ENCODE measurements around the gene OLFM2. TPM values are rescaled to one million over a fixed set of nuclear protein-coding genes. Genes with fewer than 3 reads are reported as not detected.

The OLFM2 gene
- total and polyA plus RNA-seq, 2 experiments from 2014 or later: 8.9 to 11.6 TPM

GRCh38 chr19:9885077-9885552 is 51.2 kb downstream of the OLFM2 start:
- no peaks in the 10 kb centered on the region for H3K79me2 ChIP-seq (ENCODE audit: insufficient read depth)
- TF ChIP-seq EZH2 (IDR thresholded peaks at IDR 0.05; ENCODE audit: insufficient read depth, poor library complexity, severe bottlenecking) (no peak), EZH2phosphoT487 (IDR thresholded peaks at IDR 0.05; ENCODE audit: insufficient read depth, low read depth) (no peak)
- in situ Hi-C loops (cut with MboI): no loop called here
- no peak overlapping the region for H2AFZ ChIP-seq
- peak; percentile 73 for DNase-seq
- H4K20me1 ChIP-seq (ENCODE audit: insufficient read depth): no peaks in the 10 kb centered on the region
- no peak overlapping the region for H3K27ac ChIP-seq
- no peak overlapping the region for H3K9ac ChIP-seq
- WGBS, 2 experiments (ENCODE audit: low coverage in 1 of 2, low lambda C conversion rate in 2 of 2, missing lambda C conversion rate in 2 of 2): 17 to 19% methylated on average over 6 to 8 of the region's 8 CpGs
- H3F3A ChIP-seq (ENCODE audit: insufficient read depth): no peaks in the 10 kb centered on the region
- no peaks in the 10 kb centered on the region for H3K27me3 ChIP-seq (replicated peaks; ENCODE audit: insufficient read depth)
- no peaks in the 10 kb centered on the region for H3K36me3 ChIP-seq (ENCODE audit: low read depth)
- no peaks in the 10 kb centered on the region for H3K9me2 ChIP-seq (ENCODE audit: insufficient read depth)
- no peak overlapping the region for H3K4me3 ChIP-seq
- no peaks in the 10 kb centered on the region for H3K9me3 ChIP-seq (ENCODE audit: low read depth)
- H3K4me1 ChIP-seq (ENCODE audit: insufficient read depth): no peaks in the 10 kb centered on the region
- H3K4me2 ChIP-seq (ENCODE audit: unreplicated experiment): no peak overlapping the region

GRCh38 chr19:9883764-9884163 is 52.6 kb downstream of the OLFM2 start:
- H3K9me3 ChIP-seq (ENCODE audit: low read depth): no peaks in the 10 kb centered on the region
- no peaks in the 10 kb centered on the region for H3K9me2 ChIP-seq (ENCODE audit: insufficient read depth)
- H3K4me2 ChIP-seq (ENCODE audit: unreplicated experiment): no peak overlapping the region
- no peaks in the 10 kb centered on the region for H3K79me2 ChIP-seq (ENCODE audit: insufficient read depth)
- H3K4me3 ChIP-seq: no peak overlapping the region
- no peaks in the 10 kb centered on the region for H3K4me1 ChIP-seq (ENCODE audit: insufficient read depth)
- H3F3A ChIP-seq (ENCODE audit: insufficient read depth): no peaks in the 10 kb centered on the region
- no peak overlapping the region for H3K9ac ChIP-seq
- no peak overlapping the region for H2AFZ ChIP-seq
- H3K36me3 ChIP-seq (ENCODE audit: low read depth): no peaks in the 10 kb centered on the region
- TF ChIP-seq EZH2phosphoT487 (IDR thresholded peaks at IDR 0.05; ENCODE audit: insufficient read depth, low read depth): no peak
- TF ChIP-seq EZH2 (IDR thresholded peaks at IDR 0.05; ENCODE audit: insufficient read depth, poor library complexity, severe bottlenecking): no peak
- no peak for DNase-seq
- no peaks in the 10 kb centered on the region for H4K20me1 ChIP-seq (ENCODE audit: insufficient read depth)
- no peaks in the 10 kb centered on the region for H3K27me3 ChIP-seq (replicated peaks; ENCODE audit: insufficient read depth)
- 73 to 81% methylated on average over 12 of the region's 12 CpGs for WGBS, 2 experiments (ENCODE audit: low coverage in 1 of 2, low lambda C conversion rate in 2 of 2, missing lambda C conversion rate in 2 of 2)
- no peak overlapping the region for H3K27ac ChIP-seq
- in situ Hi-C loops (cut with MboI): no loop called here

- Histone ChIP-seq H3K27me3 (replicated peaks; ENCODE audit: insufficient read depth) (no peaks in the 10 kb centered on the region), H3K36me3 (ENCODE audit: low read depth) (no peaks in the 10 kb centered on the region), H3K9me3 (ENCODE audit: low read depth) (no peaks in the 10 kb centered on the region), H3K4me1 (ENCODE audit: insufficient read depth) (no peaks in the 10 kb centered on the region), H3K9me2 (ENCODE audit: insufficient read depth) (no peaks in the 10 kb centered on the region), H3F3A (ENCODE audit: insufficient read depth) (no peaks in the 10 kb centered on the region), H4K20me1 (ENCODE audit: insufficient read depth) (no peaks in the 10 kb centered on the region), H3K9ac (no peak overlapping the region), H3K27ac (no peak overlapping the region), H2AFZ (no peak overlapping the region), H3K79me2 (ENCODE audit: insufficient read depth) (no peaks in the 10 kb centered on the region), H3K4me2 (ENCODE audit: unreplicated experiment) (no peak overlapping the region), H3K4me3 (no peak overlapping the region)
- in situ Hi-C loops (cut with MboI): no loop called here
- no peak for TF ChIP-seq EZH2phosphoT487 (IDR thresholded peaks at IDR 0.05; ENCODE audit: insufficient read depth, low read depth)
- TF ChIP-seq EZH2 (IDR thresholded peaks at IDR 0.05; ENCODE audit: insufficient read depth, poor library complexity, severe bottlenecking): no peak
- no peak for DNase-seq
- 49 to 63% methylated on average over 10 of the region's 10 CpGs for WGBS, 2 experiments (ENCODE audit: low coverage in 1 of 2, low lambda C conversion rate in 2 of 2, missing lambda C conversion rate in 2 of 2)
Measured at GRCh38 chr19:9883231-9883758, 53.0 kb downstream of the OLFM2 start.

GRCh38 chr19:9881720-9882119 is 54.6 kb downstream of the OLFM2 start:
- Histone ChIP-seq H3K9me3 (ENCODE audit: low read depth) (no peaks in the 10 kb centered on the region), H4K20me1 (ENCODE audit: insufficient read depth) (no peaks in the 10 kb centered on the region), H2AFZ (no peak overlapping the region), H3K4me1 (ENCODE audit: insufficient read depth) (no peaks in the 10 kb centered on the region), H3K9me2 (ENCODE audit: insufficient read depth) (no peaks in the 10 kb centered on the region), H3K27ac (no peak overlapping the region), H3K4me3 (no peak overlapping the region), H3K27me3 (replicated peaks; ENCODE audit: insufficient read depth) (no peaks in the 10 kb centered on the region), H3K9ac (no peak overlapping the region), H3K36me3 (ENCODE audit: low read depth) (no peaks in the 10 kb centered on the region), H3K4me2 (ENCODE audit: unreplicated experiment) (no peak overlapping the region), H3K79me2 (ENCODE audit: insufficient read depth) (no peaks in the 10 kb centered on the region), H3F3A (ENCODE audit: insufficient read depth) (no peaks in the 10 kb centered on the region)
- TF ChIP-seq EZH2 (IDR thresholded peaks at IDR 0.05; ENCODE audit: insufficient read depth, poor library complexity, severe bottlenecking) (no peak), EZH2phosphoT487 (IDR thresholded peaks at IDR 0.05; ENCODE audit: insufficient read depth, low read depth) (no peak)
- in situ Hi-C loops (cut with MboI): no loop called here
- peak; percentile 36 for DNase-seq
- 54 to 59% methylated on average over 9 of the region's 9 CpGs for WGBS, 2 experiments (ENCODE audit: low coverage in 1 of 2, low lambda C conversion rate in 2 of 2, missing lambda C conversion rate in 2 of 2)
